IPS DF 19.7 (cell line): Measurements from ENCODE around the gene TCF7L2.

Experiments
- DNase-seq: peaks from one replicate; pipeline ENCODE4 v3.0.0-alpha.2; 2013; ENCODE audit warnings: low read depth, low spot score

The TCF7L2 gene

GRCh38 chr10:113044016-113044755 lies 94.1 kb downstream of the TCF7L2 start:
- DNase-seq = no peak

DNA sequence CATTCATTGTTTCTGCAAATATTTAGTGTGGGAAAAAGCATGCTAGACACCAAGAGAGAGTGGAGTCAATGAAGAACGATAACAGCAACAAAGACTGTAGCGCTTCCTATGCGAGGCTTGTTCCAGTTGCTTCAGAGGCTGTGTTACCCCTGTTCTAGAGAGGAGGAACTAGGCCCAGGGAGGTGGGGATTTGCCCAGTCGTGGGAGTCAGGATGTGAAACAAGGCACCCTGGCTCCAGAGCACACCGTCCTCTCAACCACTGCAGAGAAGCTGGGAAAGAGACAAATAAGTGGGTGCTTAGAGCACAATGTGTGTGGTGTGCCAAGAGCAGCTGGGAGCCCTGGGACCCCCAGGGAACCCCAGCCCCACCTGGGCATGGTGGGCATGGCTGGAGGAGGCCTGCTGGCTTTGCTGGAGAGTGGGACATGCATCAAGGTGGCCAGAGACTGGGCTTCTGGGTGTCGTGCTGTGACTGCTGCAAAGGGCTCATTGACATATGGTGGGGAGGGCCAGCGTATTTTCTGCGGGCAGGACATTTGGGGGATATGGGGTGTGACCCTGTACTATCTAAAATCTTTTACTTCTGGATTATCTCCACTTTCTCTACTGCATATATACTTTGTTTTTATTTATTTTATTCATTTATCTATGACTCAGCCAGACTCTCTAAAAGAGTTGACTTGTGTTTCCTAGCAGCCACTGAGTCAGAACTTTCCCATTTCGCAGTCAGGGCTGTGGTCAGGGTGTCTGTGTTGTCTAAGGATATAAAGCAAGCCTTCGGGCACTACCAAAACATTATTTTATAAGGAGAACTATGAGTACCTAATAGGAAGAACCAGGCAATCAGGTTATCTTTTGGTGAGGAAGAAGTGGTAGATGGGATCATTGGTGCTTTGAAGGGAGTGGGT lies 95.4 kb downstream of the TCF7L2 start:
- DNase-seq = no peak

- DNase-seq = no peak
Measured at GRCh38 chr10:113047151-113047550, 97.1 kb downstream of the TCF7L2 start.

DNA sequence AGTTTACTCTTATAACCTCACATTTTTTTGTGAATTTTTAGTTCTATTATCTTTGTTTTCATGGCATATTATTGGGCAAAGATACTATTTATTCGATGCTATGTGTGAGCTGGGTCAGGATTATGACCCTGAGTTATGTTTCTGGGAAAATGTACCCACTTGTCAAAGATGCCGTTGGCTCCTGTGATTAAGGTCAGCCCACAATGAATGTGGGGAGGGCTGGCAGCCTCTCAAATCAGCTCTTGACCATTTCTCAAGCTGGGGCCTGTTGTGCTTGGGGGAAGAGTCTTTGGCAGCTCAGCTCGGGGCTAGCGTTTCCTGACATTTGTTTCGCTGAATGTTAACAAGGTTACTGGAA lies 97.5 kb downstream of the TCF7L2 start:
- DNase-seq = no peak

DNA sequence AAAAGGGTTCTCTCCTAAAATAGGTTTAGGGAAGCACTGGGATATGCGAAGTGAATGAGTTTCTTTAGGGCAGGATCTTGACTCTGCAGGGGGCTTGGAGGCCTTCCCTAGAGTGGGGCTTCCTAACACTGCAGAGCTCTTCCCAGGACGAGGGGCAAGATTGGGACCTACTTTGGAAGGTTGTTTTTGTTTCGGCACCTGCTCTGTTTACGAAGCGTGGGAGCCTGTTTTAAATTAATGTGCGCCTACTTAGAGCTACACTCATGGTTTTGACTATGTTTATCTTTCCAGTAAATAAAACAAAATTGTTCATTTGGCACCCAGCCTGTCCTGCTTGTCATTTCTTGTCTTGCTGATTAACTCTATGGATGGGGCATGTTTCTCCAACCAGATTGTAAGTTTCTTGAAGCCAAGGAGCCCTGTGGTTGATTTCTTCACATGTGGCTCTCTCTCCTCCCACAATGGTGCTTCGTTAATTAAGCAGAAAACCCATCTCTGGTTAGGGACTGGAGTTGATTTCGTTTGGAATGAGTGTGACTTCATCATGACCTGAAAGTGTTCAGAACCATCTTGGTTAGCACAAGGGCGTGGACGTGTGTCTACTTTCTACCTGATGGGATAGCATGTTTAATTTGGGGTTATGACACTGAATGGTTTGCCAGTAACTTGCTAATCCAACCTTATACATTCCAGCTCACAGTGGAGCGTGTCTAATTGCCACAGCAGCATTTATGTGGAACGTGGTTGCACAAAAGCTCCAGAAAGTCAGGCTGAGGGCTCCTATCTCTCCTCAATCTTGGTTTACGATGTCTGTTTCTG lies 98.1 kb downstream of the TCF7L2 start:
- DNase-seq = peak; percentile 64

DNA sequence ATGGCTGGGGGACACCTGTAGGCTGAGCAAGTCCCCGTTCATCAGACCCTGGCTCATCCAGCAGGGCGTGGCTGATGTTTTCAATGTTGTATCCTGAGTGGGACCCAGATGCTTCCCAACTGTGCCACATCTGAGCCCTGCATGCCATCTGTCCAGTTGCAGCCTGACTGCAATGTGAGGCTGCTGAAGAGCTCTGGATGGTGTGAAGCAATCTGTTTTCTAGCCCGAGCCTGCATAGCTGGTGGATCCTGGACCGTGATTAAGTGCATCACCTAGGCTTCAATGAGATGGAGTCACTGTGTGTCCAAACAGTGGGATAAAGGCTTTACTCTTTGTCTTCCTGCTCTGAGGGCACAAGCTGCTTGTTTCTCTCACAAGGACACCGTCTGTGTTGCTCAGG lies 99.8 kb downstream of the TCF7L2 start:
- no peak for DNase-seq

- DNase-seq = no peak
Measured at GRCh38 chr10:113052076-113052830, 102.2 kb downstream of the TCF7L2 start.

- peak; percentile 35 for DNase-seq
Measured at GRCh38 chr10:113053091-113053490, 103.0 kb downstream of the TCF7L2 start.

DNA sequence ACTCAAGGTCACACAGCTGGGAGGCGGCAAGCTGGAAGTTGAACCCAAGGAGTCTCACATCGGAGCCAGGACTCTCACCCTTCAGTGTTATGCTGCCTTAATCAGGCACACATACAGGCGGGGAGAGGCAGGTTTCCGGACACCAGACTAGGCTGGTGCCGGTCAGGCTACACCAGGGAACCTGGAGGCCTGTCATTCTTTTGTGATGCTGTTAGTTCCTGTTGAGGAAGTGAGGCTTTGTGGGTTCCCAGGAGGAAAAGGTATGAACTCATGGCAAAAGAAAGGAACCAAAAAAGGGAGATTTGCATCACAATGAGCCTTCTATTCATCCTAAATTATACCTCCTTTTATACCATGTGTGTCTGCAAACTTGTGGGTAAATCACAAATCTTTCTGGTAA lies 103.8 kb downstream of the TCF7L2 start:
- peak; percentile 93 for DNase-seq

DNA sequence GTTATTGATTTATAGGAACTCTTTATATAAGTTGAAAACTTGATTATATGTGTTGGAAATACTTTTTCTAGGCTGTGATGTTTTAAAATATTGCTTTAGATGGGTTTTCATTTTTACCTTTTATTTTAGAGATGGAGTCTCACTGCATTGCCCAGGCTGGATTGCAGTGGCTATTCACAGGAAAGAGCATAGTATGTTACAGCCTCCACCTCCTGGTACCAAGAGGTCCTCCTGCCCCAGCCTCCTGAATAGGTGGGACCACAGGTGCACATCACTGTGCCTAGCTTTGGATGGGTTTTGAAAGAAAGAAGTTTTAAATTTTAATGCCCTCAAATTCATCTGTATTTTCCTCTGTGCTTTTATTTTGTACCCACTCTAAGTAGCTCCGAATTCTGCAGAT lies 105.4 kb downstream of the TCF7L2 start:
- no peak for DNase-seq

GRCh38 chr10:113056030-113056429 lies 106.0 kb downstream of the TCF7L2 start:
- no peak for DNase-seq

GRCh38 chr10:113056441-113057021 lies 106.5 kb downstream of the TCF7L2 start:
- no peak for DNase-seq

GRCh38 chr10:113057948-113058522 lies 108.0 kb downstream of the TCF7L2 start:
- DNase-seq = no peak

GRCh38 chr10:113058523-113059370 lies 108.7 kb downstream of the TCF7L2 start:
- no peak for DNase-seq

GRCh38 chr10:113059371-113059780 lies 109.3 kb downstream of the TCF7L2 start:
- no peak for DNase-seq

DNA sequence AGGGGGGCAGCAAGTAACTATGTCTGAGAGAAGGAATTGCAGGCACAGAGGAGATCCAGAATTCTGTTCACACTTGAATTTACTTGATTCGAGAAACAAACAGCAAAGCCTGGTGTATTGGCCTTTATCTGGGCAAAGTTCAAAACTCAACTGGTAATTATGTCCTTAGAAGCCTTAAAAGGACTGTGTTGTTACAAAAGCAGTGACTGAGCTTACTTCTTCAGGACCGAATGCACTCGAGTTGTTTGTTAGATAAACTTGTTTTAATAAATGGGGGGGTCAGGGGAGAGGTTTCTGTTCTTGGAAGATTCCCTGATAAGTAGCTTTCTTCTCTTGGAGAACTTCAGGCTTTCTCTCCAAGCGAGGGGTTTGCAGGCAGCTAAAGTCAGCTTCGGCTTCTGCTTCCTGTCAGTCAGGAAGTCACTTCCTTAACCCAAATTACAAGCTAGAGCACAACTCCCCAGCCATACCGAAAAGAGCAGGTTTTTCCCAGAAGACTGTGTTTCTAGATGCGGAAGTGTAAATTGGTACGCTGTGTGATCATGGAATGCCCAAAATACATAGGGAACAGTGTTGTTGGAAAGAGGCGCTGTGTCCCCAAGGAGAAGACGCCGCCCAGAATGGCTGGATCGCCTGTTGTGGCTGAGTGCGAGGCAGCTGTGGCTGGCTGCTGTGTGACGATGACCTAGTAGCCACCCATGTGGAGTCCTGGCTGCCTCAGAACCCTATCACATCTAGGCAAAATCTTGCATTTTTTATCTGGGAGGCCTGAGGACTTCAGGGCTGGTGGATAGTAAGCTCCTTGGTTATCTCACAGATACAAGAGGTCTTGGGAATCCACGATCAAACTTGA lies 110.4 kb downstream of the TCF7L2 start:
- DNase-seq = no peak

- DNase-seq = no peak
Measured at GRCh38 chr10:113061054-113061430, 111.0 kb downstream of the TCF7L2 start.

DNA sequence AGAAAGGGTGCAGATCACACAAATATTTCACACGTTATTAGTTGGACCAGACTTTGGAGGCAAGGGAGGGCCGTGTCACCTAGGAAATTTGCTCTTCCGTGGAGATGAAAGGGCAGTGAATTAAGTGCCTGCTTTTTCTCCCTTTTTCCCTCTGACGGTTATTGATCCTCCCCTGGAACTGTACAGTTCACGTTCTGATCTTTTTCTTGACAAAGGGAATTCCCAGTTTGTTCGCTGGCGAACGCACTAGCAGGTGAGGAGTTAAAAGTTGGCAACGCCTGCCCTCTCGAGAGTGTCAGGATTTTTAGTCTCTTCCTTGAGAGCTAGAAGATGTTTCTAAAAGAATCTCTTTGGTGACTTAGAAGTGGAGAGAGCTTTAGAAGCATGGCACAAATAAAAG lies 111.5 kb downstream of the TCF7L2 start:
- DNase-seq = no peak
